Vagina (tissue), 2 donors: ENCODE measurements around the gene CYP46A1.

Experiments used
- POLR2A ChIP-seq, 2 donors: fragments of 450-650 bp; IDR thresholded peaks; one replicate each; pipeline ENCODE4 v1.6.1; 2017; ENCODE audit warnings: antibody characterized with exemption in 2 of 2, mild to moderate bottlenecking in 2 of 2, moderate library complexity in 2 of 2
- TF ChIP-seq, protein P1 (sequence below), 3 experiments: fragments of 450-650 bp in 2 of 3; fragments of 200-600 bp in 1 of 3; sonication (generic) in 1 of 3; IDR thresholded peaks; one replicate each; pipeline ENCODE4 v1.5.1; 2017 to 2019; ENCODE audit warnings: antibody characterized with exemption in 3 of 3, mild to moderate bottlenecking in 2 of 3, moderate library complexity in 2 of 3

DNA sequence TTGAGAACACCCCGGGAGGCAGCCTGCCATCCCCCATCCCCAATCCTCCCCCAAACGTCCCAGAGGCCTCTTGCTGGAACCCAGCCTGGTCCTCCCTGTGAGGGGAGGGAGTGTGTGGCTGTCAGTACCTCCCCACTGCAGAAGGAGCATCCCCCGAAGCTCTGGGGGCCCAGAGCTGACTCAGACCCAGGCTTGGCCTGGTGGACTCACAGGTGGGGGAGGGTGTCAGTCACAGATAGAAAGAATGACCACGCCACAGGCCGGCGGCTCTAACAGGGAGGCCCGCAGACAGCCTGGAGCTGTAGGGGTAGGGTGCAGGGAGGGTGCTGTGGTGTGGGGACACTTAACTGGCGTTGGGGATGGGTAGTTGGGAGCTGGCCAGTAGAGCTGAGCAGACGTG is 33.9 kb upstream of the CYP46A1 start:
- TF ChIP-seq, protein P1, sequence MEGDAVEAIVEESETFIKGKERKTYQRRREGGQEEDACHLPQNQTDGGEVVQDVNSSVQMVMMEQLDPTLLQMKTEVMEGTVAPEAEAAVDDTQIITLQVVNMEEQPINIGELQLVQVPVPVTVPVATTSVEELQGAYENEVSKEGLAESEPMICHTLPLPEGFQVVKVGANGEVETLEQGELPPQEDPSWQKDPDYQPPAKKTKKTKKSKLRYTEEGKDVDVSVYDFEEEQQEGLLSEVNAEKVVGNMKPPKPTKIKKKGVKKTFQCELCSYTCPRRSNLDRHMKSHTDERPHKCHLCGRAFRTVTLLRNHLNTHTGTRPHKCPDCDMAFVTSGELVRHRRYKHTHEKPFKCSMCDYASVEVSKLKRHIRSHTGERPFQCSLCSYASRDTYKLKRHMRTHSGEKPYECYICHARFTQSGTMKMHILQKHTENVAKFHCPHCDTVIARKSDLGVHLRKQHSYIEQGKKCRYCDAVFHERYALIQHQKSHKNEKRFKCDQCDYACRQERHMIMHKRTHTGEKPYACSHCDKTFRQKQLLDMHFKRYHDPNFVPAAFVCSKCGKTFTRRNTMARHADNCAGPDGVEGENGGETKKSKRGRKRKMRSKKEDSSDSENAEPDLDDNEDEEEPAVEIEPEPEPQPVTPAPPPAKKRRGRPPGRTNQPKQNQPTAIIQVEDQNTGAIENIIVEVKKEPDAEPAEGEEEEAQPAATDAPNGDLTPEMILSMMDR (IDR thresholded peaks at IDR 0.05): no peak
- TF ChIP-seq POLR2A (IDR thresholded peaks at IDR 0.05): no peak
